A673 (cell line): Measurements from ENCODE around the gene SND1. TPM values are rescaled to one million over a fixed set of nuclear protein-coding genes. Genes with fewer than 3 reads are reported as not detected.

Source experiments
- BruUV-seq: library from RNA; stranded (reverse); fragments of 400-500 nt; replicated peaks from 2 replicates; lab custom pipeline; 2021; lab: Mats Ljungman, UMichigan
- CTCF ChIA-PET: fragments of 300-600 bp; sonication (Branson Sonifier 250); formaldehyde crosslinking; loops from one replicate; lab custom pipeline; 2022; ENCODE audit warnings: antibody characterized with exemption; lab: Charles Lee
- POLR2A ChIA-PET: fragments of 300-600 bp; sonication (Branson Sonifier 250); formaldehyde crosslinking; loops from one replicate; lab custom pipeline; 2022; ENCODE audit warnings: antibody characterized with exemption; ENCODE audit not compliant: low non-redundant PET; lab: Charles Lee
- DNase-seq: peaks from one replicate; pipeline ENCODE4 v3.0.0-alpha.2; 2015; ENCODE audit warnings: low spot score
- H3K27ac ChIP-seq: fragments of 200-600 bp; sonication (generic); 2 replicates; pipeline ENCODE4 v1.5.1; 2016; ENCODE audit warnings: mixed run types, low read depth, mild to moderate bottlenecking, mixed read lengths, antibody characterized with exemption, low read length; ENCODE audit not compliant: poor library complexity, severe bottlenecking
- H3K27me3 ChIP-seq: fragments of 200-600 bp; sonication (generic); replicated peaks from 2 replicates; pipeline ENCODE4 v1.6.1; 2017; ENCODE audit warnings: mixed run types, low read depth, mild to moderate bottlenecking, mixed read lengths, antibody characterized with exemption, low read length; ENCODE audit not compliant: insufficient read depth, poor library complexity
- H3K36me3 ChIP-seq: fragments of 200-600 bp; sonication (generic); 2 replicates; pipeline ENCODE4 v1.6.1; 2016; ENCODE audit warnings: mixed run types, mild to moderate bottlenecking, mixed read lengths, antibody characterized with exemption, low read length; ENCODE audit not compliant: insufficient read depth, poor library complexity, severe bottlenecking
- H3K4me1 ChIP-seq: fragments of 200-600 bp; sonication (generic); 2 replicates; pipeline ENCODE4 v1.6.1; 2017; ENCODE audit warnings: mixed run types, mild to moderate bottlenecking, mixed read lengths, antibody characterized with exemption, low read length; ENCODE audit not compliant: insufficient read depth, poor library complexity, severe bottlenecking
- H3K4me3 ChIP-seq: fragments of 200-600 bp; sonication (generic); 2 replicates; pipeline ENCODE4 v1.5.1; 2016; ENCODE audit warnings: low read depth, mixed run types, mild to moderate bottlenecking, mixed read lengths, low read length; ENCODE audit not compliant: poor library complexity, severe bottlenecking
- H3K9me3 ChIP-seq: fragments of 200-600 bp; sonication (generic); 2 replicates; pipeline ENCODE4 v1.6.1; 2016; ENCODE audit warnings: mixed run types, low read depth, mild to moderate bottlenecking, mixed read lengths, antibody characterized with exemption, low read length; ENCODE audit not compliant: poor library complexity, severe bottlenecking
- CTCF ChIP-seq: fragments of 300-800, 200-600 bp; sonication (generic); conservative IDR thresholded peaks from 2 replicates; pipeline ENCODE4 v1.5.1; 2017; ENCODE audit warnings: low read depth, mild to moderate bottlenecking, antibody characterized with exemption, low read length, moderate library complexity, mixed read lengths
- EZH2 ChIP-seq: fragments of 200-600 bp; sonication (generic); IDR thresholded peaks from 2 replicates; pipeline ENCODE4 v1.6.1; 2017; ENCODE audit warnings: borderline replicate concordance, low read depth, mild to moderate bottlenecking, mixed read lengths, antibody characterized with exemption, low read length; ENCODE audit not compliant: poor library complexity, severe bottlenecking
- intact Hi-C: fragments of 100-400 bp; cut with micrococcal nuclease; formaldehyde crosslinking; loops from one replicate; pipeline ENCODE4 v1.10.0; 2022; ENCODE audit not compliant: unreplicated experiment
- total RNA-seq: library from RNA; stranded (reverse); gene quantifications from 2 replicates; pipeline ENCODE4 v1.2.3, GENCODE V29; 2021

The SND1 gene
- total RNA-seq, 1 experiment from 2014 or later = 177 TPM

GRCh38 chr7:127677433-127678230 lies 25.6 kb downstream of the SND1 start:
- CTCF ChIA-PET = no interaction called here
- BruUV-seq = no TSS peak
- peaks cover 13% of the 10 kb centered on the region for H3K36me3 ChIP-seq
- no peaks in the 10 kb centered on the region for H3K27me3 ChIP-seq
- DNase-seq = no peak
- H3K4me1 ChIP-seq = no peaks in the 10 kb centered on the region
- no peak overlapping the region for H3K4me3 ChIP-seq
- no peak overlapping the region for H3K27ac ChIP-seq
- H3K9me3 ChIP-seq = peaks cover 5% of the 10 kb centered on the region
- intact Hi-C loops = no loop called here
- TF ChIP-seq EZH2 (no peak), CTCF (no peak)
- POLR2A ChIA-PET = no interaction called here

- no peak overlapping the region for H3K27ac ChIP-seq
- H3K9me3 ChIP-seq = peaks cover 5% of the 10 kb centered on the region
- TF ChIP-seq EZH2 (no peak), CTCF (no peak)
- H3K4me3 ChIP-seq = no peak overlapping the region
- peaks cover 13% of the 10 kb centered on the region for H3K36me3 ChIP-seq
- no peaks in the 10 kb centered on the region for H3K4me1 ChIP-seq
- no peak for DNase-seq
- no TSS peak for BruUV-seq
- CTCF ChIA-PET = no interaction called here
- POLR2A ChIA-PET = no interaction called here
- no peaks in the 10 kb centered on the region for H3K27me3 ChIP-seq
- intact Hi-C loops = no loop called here
Observed at GRCh38 chr7:127678337-127678736, 26.3 kb downstream of the SND1 start.

- DNase-seq = no peak
- TF ChIP-seq CTCF (no peak), EZH2 (no peak)
- peaks cover 1% of the 10 kb centered on the region for H3K4me1 ChIP-seq
- no TSS peak for BruUV-seq
- CTCF ChIA-PET = no interaction called here
- POLR2A ChIA-PET = no interaction called here
- no peaks in the 10 kb centered on the region for H3K27me3 ChIP-seq
- intact Hi-C loops = no loop called here
- H3K27ac ChIP-seq = no peak overlapping the region
- no peak overlapping the region for H3K4me3 ChIP-seq
- peaks cover 5% of the 10 kb centered on the region for H3K9me3 ChIP-seq
- H3K36me3 ChIP-seq = peaks cover 13% of the 10 kb centered on the region
Observed at GRCh38 chr7:127678947-127679346, 27.0 kb downstream of the SND1 start.
